Measurements from ENCODE around the gene GALNT18. TPM values are rescaled to one million over a fixed set of nuclear protein-coding genes. Genes with fewer than 3 reads are reported as not detected.

GALNT18 gene
- total RNA-seq, 1 donor from 2014 or later = 22.1 TPM

DNA sequence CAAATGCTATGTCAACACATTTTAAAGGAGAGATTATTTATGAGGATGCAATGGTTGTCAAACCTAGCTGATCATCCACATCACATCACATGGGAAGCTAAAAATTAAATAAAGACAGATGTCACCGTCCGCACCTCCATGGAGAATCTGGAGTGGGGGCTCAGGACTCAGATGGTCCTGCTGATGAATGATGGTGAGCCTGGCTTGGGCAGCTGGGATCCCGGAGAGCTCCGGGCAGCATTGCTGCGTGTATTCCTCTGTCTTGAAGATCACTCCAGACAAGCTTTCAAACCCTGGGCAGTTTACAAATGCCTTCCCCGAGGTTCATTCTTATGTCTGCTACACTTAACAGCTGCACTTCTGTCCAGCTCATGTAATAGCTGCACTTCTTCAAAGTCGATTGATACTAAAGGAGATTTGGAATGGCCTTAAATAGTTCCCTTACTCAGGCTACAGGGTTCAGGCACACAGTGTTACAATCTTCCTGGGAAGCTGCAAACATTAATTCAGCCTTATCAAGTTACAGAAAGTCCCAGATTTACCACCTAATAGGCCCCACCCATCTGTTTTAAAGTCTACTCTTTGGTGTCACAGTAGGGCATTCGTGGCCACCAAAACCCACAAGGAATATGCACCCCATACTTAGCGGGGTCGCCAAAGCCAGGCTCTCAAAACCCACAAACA, 234.0 kb downstream of the GALNT18 start:
- no peaks in the 10 kb centered on the region for H3K27me3 ChIP-seq
- H3K36me3 ChIP-seq = no peaks in the 10 kb centered on the region
- H3K27ac ChIP-seq = no peak overlapping the region
- peaks cover 11% of the 10 kb centered on the region for H3K4me1 ChIP-seq
- TF ChIP-seq, protein P1, sequence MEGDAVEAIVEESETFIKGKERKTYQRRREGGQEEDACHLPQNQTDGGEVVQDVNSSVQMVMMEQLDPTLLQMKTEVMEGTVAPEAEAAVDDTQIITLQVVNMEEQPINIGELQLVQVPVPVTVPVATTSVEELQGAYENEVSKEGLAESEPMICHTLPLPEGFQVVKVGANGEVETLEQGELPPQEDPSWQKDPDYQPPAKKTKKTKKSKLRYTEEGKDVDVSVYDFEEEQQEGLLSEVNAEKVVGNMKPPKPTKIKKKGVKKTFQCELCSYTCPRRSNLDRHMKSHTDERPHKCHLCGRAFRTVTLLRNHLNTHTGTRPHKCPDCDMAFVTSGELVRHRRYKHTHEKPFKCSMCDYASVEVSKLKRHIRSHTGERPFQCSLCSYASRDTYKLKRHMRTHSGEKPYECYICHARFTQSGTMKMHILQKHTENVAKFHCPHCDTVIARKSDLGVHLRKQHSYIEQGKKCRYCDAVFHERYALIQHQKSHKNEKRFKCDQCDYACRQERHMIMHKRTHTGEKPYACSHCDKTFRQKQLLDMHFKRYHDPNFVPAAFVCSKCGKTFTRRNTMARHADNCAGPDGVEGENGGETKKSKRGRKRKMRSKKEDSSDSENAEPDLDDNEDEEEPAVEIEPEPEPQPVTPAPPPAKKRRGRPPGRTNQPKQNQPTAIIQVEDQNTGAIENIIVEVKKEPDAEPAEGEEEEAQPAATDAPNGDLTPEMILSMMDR (IDR thresholded peaks at IDR 0.05) = no peak
- no peak for TF ChIP-seq POLR2AphosphoS5 (IDR thresholded peaks at IDR 0.05; ENCODE audit: insufficient read depth in 1 of 2, low read depth in 1 of 2)
- TF ChIP-seq POLR2A (IDR thresholded peaks at IDR 0.05) = no peak
- H3K9me3 ChIP-seq = no peaks in the 10 kb centered on the region
- no peak overlapping the region for H3K4me3 ChIP-seq
- DNase-seq (ENCODE audit: extremely low spot score in 2 of 2) = no peak
- intact Hi-C loops (cut with DNase I) = no loop called here

DNA sequence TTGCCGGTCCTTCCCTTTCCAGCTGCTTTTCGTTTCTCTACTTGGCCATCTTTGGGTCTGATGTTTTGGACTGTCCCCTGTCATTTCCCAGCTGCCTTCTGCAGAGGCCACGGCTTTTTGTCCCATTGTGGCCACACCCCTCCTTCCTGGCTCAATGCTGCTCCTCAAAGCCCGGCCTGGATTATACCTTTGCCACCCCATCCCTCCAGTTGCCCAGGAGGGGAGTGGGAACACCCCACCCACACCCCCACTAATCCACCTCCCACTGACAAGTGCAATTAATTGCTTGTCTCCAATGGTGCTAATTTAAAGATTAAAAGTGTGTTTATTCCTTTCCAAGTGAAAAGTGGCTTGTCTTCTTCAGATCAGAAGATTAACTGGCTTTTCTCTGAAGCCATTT, 234.6 kb downstream of the GALNT18 start:
- no peaks in the 10 kb centered on the region for H3K27me3 ChIP-seq
- no peak for DNase-seq (ENCODE audit: extremely low spot score in 2 of 2)
- no peaks in the 10 kb centered on the region for H3K9me3 ChIP-seq
- H3K4me1 ChIP-seq = peaks cover 10% of the 10 kb centered on the region
- intact Hi-C loops (cut with DNase I) = no loop called here
- H3K4me3 ChIP-seq = no peak overlapping the region
- H3K27ac ChIP-seq = no peak overlapping the region
- no peaks in the 10 kb centered on the region for H3K36me3 ChIP-seq
- TF ChIP-seq POLR2AphosphoS5 (IDR thresholded peaks at IDR 0.05; ENCODE audit: insufficient read depth in 1 of 2, low read depth in 1 of 2) (no peak), POLR2A (IDR thresholded peaks at IDR 0.05) (no peak)
- TF ChIP-seq, protein P1 (IDR thresholded peaks at IDR 0.05) = no peak

DNA sequence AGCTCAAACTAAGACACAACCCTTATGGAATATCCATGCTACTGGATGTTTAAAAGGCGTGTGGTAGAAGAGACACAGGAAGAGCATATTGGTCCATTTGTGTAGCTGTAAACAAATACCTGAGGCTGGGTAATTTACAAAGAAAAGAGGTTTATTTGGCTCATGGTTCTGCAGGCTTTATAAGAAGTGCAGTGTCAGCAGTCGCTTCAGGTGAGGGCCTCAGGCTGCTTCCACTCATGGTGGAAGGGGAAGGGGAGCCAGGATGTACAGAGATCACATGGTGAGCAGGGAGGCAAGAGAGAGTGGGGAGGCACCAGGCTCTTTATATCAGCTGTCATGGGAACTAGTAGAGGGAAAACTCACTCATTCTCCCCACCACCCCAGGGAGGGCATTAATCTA, 237.0 kb downstream of the GALNT18 start:
- no peak overlapping the region for H3K4me3 ChIP-seq
- H3K4me1 ChIP-seq = no peaks in the 10 kb centered on the region
- TF ChIP-seq, protein P1 (IDR thresholded peaks at IDR 0.05) = no peak
- TF ChIP-seq POLR2AphosphoS5 (IDR thresholded peaks at IDR 0.05; ENCODE audit: insufficient read depth in 1 of 2, low read depth in 1 of 2) = no peak
- TF ChIP-seq POLR2A (IDR thresholded peaks at IDR 0.05) = no peak
- H3K27me3 ChIP-seq = no peaks in the 10 kb centered on the region
- DNase-seq (ENCODE audit: extremely low spot score in 2 of 2) = peak in 1 of 2 donors; percentile 31
- H3K36me3 ChIP-seq = no peaks in the 10 kb centered on the region
- no peak overlapping the region for H3K27ac ChIP-seq
- intact Hi-C loops (cut with DNase I) = no loop called here
- H3K9me3 ChIP-seq = no peaks in the 10 kb centered on the region

- H3K36me3 ChIP-seq = no peaks in the 10 kb centered on the region
- H3K4me1 ChIP-seq = no peaks in the 10 kb centered on the region
- no peak overlapping the region for H3K27ac ChIP-seq
- no peaks in the 10 kb centered on the region for H3K27me3 ChIP-seq
- DNase-seq (ENCODE audit: extremely low spot score in 2 of 2) = no peak
- TF ChIP-seq, protein P1 (IDR thresholded peaks at IDR 0.05) = no peak
- TF ChIP-seq POLR2AphosphoS5 (IDR thresholded peaks at IDR 0.05; ENCODE audit: insufficient read depth in 1 of 2, low read depth in 1 of 2) = no peak
- TF ChIP-seq POLR2A (IDR thresholded peaks at IDR 0.05) = no peak
- no peak overlapping the region for H3K4me3 ChIP-seq
- intact Hi-C loops (cut with DNase I) = no loop called here
- H3K9me3 ChIP-seq = no peaks in the 10 kb centered on the region
Measured at GRCh38 chr11:11383995-11384394, 237.8 kb downstream of the GALNT18 start.

DNA sequence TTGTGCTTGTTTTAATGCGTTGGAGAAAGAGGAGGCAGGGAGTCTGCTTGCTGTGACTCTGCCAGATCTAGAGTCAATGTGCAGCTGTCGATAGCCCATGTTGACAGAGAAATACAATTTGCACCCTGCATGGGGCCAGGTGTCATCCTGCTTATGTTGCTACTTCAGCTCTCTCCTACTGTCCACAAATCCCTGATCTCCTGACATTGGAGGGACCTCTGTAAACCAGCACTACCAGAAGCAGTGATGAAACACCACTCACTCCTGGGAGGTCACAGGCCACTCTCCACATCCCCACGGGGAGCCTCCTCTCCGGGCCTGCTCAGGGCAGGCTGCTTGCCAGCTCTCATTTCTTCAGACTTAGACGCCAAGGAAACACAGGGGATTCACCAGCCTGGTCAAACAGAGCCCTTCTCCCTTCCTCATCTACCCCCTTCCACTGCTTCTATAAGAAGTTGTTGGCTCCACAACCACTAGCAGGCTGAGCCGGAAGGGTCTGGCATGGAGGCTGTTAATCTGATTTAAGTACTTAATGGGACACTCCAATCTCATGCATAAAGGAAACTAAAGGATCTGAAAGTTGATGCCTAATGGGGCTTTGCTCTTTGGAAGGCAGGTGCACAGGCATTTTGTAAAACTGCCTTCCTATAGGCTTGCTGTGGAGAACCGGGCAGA, 238.8 kb downstream of the GALNT18 start:
- Histone ChIP-seq H3K27ac (no peak overlapping the region), H3K4me3 (no peak overlapping the region), H3K9me3 (no peaks in the 10 kb centered on the region), H3K4me1 (no peaks in the 10 kb centered on the region), H3K27me3 (no peaks in the 10 kb centered on the region), H3K36me3 (no peaks in the 10 kb centered on the region)
- intact Hi-C loops (cut with DNase I) = no loop called here
- TF ChIP-seq, protein P1 (IDR thresholded peaks at IDR 0.05) = no peak
- TF ChIP-seq POLR2A (IDR thresholded peaks at IDR 0.05) = no peak
- TF ChIP-seq POLR2AphosphoS5 (IDR thresholded peaks at IDR 0.05; ENCODE audit: insufficient read depth in 1 of 2, low read depth in 1 of 2) = no peak
- peak in 1 of 2 donors; percentile 40 for DNase-seq (ENCODE audit: extremely low spot score in 2 of 2)
